ENCODE results near the gene NLRP14.

- TF ChIP-seq POLR2A (IDR thresholded peaks at IDR 0.05; ENCODE audit: low read length) (no peak), GATA1 (IDR thresholded peaks at IDR 0.05; ENCODE audit: low read depth, low read length) (no peak)
These were observed 15.8 kb upstream of the NLRP14 start for GRCh38 chr11:7004482-7004881.

Measured in erythroblast (primary cell).